A549 (cell line): Measurements from ENCODE around the gene TBX10. TPM values are rescaled to one million over a fixed set of nuclear protein-coding genes. Genes with fewer than 3 reads are reported as not detected.

Experiments used
- ATAC-seq, 2 experiments: fragments of 200-7000 bp in 1 of 2; fragments of >200 bp in 1 of 2; cut with Nextera tagmentation in 1 of 2; cut with Tn5 transposase in 1 of 2; 3 replicates each; pipeline versions ENCODE4 v1.8.0 to v1.9.1; 2018 to 2020; ENCODE audit warnings: mild to moderate bottlenecking in 1 of 2, moderate library complexity in 1 of 2
- CTCF ChIA-PET: fragments of 300-600 bp; sonication (Branson Sonifier 250); formaldehyde crosslinking; extraction: SDS; loops from one replicate; lab custom pipeline; 2021; ENCODE audit warnings: antibody characterized with exemption, inconsistent platforms; lab: Yijun Ruan, JAX
- POLR2A ChIA-PET: fragments of 350-600 bp; formaldehyde crosslinking; extraction: SDS; loops from one replicate; lab custom pipeline; 2021; ENCODE audit warnings: antibody characterized with exemption, inconsistent platforms; lab: Yijun Ruan, JAX
- DNase-seq, 2 experiments: peaks; one replicate each; pipeline versions ENCODE4 v3.0.0 to v3.0.0-alpha.2; 2011 to 2016; ENCODE audit warnings: low read depth in 1 of 2, low spot score in 1 of 2
- FAIRE-seq: peaks from 2 replicates; lab custom pipeline; 2011; peaks lifted over from hg19 to GRCh38; lab: Jason Lieb, UNC
- H3K27ac ChIP-seq, 2 experiments: fragments of >200 bp; sonication (Bioruptor Twin); formaldehyde crosslinking; 3 replicates each; pipeline ENCODE4 v1.5.1; 2016 to 2017
- H3K4me1 ChIP-seq: fragments of >200 bp; sonication (Bioruptor Twin); formaldehyde crosslinking; 3 replicates; pipeline ENCODE4 v1.6.1; 2016
- H3K4me2 ChIP-seq: fragments of >200 bp; sonication (Bioruptor Twin); formaldehyde crosslinking; 3 replicates; pipeline ENCODE4 v1.6.1; 2016
- H3K4me3 ChIP-seq: fragments of >200 bp; sonication (Bioruptor Twin); formaldehyde crosslinking; 3 replicates; pipeline ENCODE4 v1.5.1; 2016
- H3K9me3 ChIP-seq: fragments of >200 bp; sonication (Bioruptor Twin); formaldehyde crosslinking; 3 replicates; pipeline ENCODE4 v1.6.1; 2016
- BHLHE40 ChIP-seq: IDR thresholded peaks from 2 replicates; pipeline ENCODE4 v1.6.1; 2012; ENCODE audit warnings: low read depth, low read length, inconsistent platforms
- CEBPB ChIP-seq, 2 experiments: fragments of >200 bp in 1 of 2; sonication (Bioruptor Twin) in 1 of 2; formaldehyde crosslinking in 1 of 2; IDR thresholded peaks; 2 replicates each; pipeline ENCODE4 v1.6.1; 2012 to 2016
- CHD4 ChIP-seq: fragments of 200-600 bp; sonication (generic); IDR thresholded peaks from 2 replicates; pipeline ENCODE4 v1.6.1; 2016; ENCODE audit warnings: antibody characterized with exemption, mild to moderate bottlenecking, borderline replicate concordance
- FOSB ChIP-seq: fragments of 250-450 bp; sonication (Bioruptor Pico); IDR thresholded peaks from 2 replicates; pipeline ENCODE4 v1.5.0; 2020; ENCODE audit warnings: mild to moderate bottlenecking, moderate library complexity
- HEYL ChIP-seq: fragments of 250-450 bp; sonication (Bioruptor Pico); IDR thresholded peaks from 2 replicates; pipeline ENCODE4 v1.8.0; 2021; ENCODE audit warnings: mild to moderate bottlenecking, moderate library complexity
- JUNB ChIP-seq: fragments of >200 bp; sonication (Bioruptor Twin); formaldehyde crosslinking; IDR thresholded peaks from 2 replicates; pipeline ENCODE4 v1.6.1; 2016
- KDM5A ChIP-seq: fragments of 200-600 bp; sonication (generic); IDR thresholded peaks from 2 replicates; pipeline ENCODE4 v1.6.1; 2016; ENCODE audit warnings: antibody characterized with exemption, mild to moderate bottlenecking
- MAFK ChIP-seq: fragments of 450-650 bp; IDR thresholded peaks from 2 replicates; pipeline ENCODE4 v1.6.1; 2014; ENCODE audit not compliant: partially characterized antibody
- MAZ ChIP-seq: fragments of 150-350 bp; IDR thresholded peaks from 2 replicates; pipeline ENCODE4 v1.6.1; 2014; ENCODE audit warnings: antibody characterized with exemption, low read depth, low read length, borderline replicate concordance
- POLR2AphosphoS2 ChIP-seq: conservative IDR thresholded peaks from 2 replicates; pipeline ENCODE4 v1.6.1; 2012; ENCODE audit warnings: low read length, improper control_type of control experiment, inconsistent platforms
- RARB ChIP-seq: fragments of 250-450 bp; sonication (Bioruptor Pico); IDR thresholded peaks from 2 replicates; pipeline ENCODE4 v1.8.0; 2021; ENCODE audit warnings: mild to moderate bottlenecking, moderate library complexity
- RCOR1 ChIP-seq: fragments of 150-350 bp; IDR thresholded peaks from 2 replicates; pipeline ENCODE4 v1.6.1; 2014; ENCODE audit warnings: antibody characterized with exemption, low read length, low read depth
- SMC3 ChIP-seq: fragments of >200 bp; sonication (Bioruptor Twin); formaldehyde crosslinking; IDR thresholded peaks from 3 replicates; pipeline ENCODE4 v1.6.1; 2018; ENCODE audit warnings: inconsistent platforms
- ZC3H11A ChIP-seq: fragments of 450-650 bp; IDR thresholded peaks from 2 replicates; pipeline ENCODE4 v1.6.1; 2014; ENCODE audit warnings: antibody characterized with exemption, mild to moderate bottlenecking
- WGBS: methylation state at CpG from one replicate; pipeline ENCODE4 v1.1.6; 2017; ENCODE audit errors: missing lambda C conversion rate; 5-methylcytosine and 5-hydroxymethylcytosine counted together
- polyA plus RNA-seq, 4 experiments: library from polyadenylated mRNA; depleted of rRNA in 3 of 4; stranded (reverse); fragments of >200 nt; fragmentation: RNase III in 1 of 4; extraction: RNeasy Plus Mini Kit Qiagen cat#74134 plus additional on column Dnase treatment in 1 of 4; gene quantifications; 2 replicates in 3 of 4; 3 replicates in 1 of 4; pipeline ENCODE4 v1.2.3, GENCODE V29; 2011 to 2017
- TF ChIP-seq, protein P1 (sequence below): fragments of 150-350 bp; IDR thresholded peaks from 2 replicates; pipeline ENCODE4 v1.6.1; 2014; ENCODE audit warnings: low read depth, mild to moderate bottlenecking, low read length
- TF ChIP-seq, protein P2 (sequence below): fragments of >200 bp; sonication (Bioruptor Twin); formaldehyde crosslinking; IDR thresholded peaks from 2 replicates; pipeline ENCODE4 v1.6.1; 2016
- TF ChIP-seq, protein P3 (sequence below): IDR thresholded peaks from 2 replicates; pipeline ENCODE4 v1.6.1; 2012
- TF ChIP-seq, protein P4 (sequence below): IDR thresholded peaks from 2 replicates; pipeline ENCODE4 v1.6.1; 2012; ENCODE audit warnings: low read depth, borderline replicate concordance

Gene TBX10
- polyA plus RNA-seq, 2 of the 4 experiments (the other 2 are of a cell fraction): not detected

DNA sequence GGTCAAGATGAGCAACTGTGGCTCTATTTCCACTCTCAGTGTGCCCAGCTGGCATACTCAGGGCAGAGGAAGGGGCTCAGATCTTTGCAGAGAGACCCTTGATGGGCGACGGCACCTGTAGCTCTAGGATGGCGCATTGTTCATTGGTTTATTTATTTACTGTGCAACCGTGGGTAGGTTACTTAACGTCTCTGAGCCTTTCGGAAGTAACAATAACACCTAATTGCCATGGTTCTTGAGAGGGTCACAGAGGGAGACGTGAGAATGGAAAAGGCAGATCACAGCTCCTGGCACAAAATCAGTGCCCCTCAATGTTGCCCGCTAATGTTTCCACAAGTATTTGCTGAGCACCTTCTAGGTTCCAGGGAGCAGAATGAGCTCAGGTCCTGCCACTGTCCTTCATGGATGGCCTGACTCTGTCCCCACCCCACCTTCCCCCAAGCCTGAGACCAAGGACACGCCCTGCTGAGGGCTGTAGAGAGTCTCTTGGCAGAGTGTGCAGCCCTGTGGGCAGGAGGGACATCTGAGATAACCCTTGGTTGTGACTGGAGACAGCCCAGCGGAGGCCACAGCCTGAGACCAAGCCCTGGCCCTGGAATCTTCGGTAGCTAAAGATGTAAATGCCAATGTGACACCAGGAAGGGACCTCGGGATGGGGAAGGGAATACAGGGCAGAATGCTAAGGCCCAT lies 35.6 kb upstream of the TBX10 start:
- Histone ChIP-seq H3K4me1 (no peaks in the 10 kb centered on the region), H3K4me2 (no peak overlapping the region), H3K4me3 (no peak overlapping the region), H3K27ac (no peak overlapping the region), H3K9me3 (peaks cover 10% of the 10 kb centered on the region)
- ChIA-PET POLR2A (no interaction called here), CTCF (interaction anchor here (0.8 to 5.9 kb wide), 8 partner anchors 10 to 61 kb away, joined by 3 to 41 read pairs (median 4); no protein-coding TSS in a partner anchor)
- no peak for DNase-seq
- no peak for ATAC-seq
- FAIRE-seq: no peak
- WGBS: 58% methylated on average over 12 of the region's 12 CpGs
- no peak for TF ChIP-seq RCOR1
- TF ChIP-seq, protein P1, sequence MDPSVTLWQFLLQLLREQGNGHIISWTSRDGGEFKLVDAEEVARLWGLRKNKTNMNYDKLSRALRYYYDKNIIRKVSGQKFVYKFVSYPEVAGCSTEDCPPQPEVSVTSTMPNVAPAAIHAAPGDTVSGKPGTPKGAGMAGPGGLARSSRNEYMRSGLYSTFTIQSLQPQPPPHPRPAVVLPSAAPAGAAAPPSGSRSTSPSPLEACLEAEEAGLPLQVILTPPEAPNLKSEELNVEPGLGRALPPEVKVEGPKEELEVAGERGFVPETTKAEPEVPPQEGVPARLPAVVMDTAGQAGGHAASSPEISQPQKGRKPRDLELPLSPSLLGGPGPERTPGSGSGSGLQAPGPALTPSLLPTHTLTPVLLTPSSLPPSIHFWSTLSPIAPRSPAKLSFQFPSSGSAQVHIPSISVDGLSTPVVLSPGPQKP: no peak
- TF ChIP-seq MAZ: no peak
- TF ChIP-seq ZC3H11A: no peak
- no peak for TF ChIP-seq BHLHE40
- no peak for TF ChIP-seq SMC3
- no peak for TF ChIP-seq RARB (CRISPR knock-in tag)
- TF ChIP-seq, protein P2, sequence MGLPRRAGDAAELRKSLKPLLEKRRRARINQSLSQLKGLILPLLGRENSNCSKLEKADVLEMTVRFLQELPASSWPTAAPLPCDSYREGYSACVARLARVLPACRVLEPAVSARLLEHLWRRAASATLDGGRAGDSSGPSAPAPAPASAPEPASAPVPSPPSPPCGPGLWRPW: no peak
- TF ChIP-seq, protein P3, sequence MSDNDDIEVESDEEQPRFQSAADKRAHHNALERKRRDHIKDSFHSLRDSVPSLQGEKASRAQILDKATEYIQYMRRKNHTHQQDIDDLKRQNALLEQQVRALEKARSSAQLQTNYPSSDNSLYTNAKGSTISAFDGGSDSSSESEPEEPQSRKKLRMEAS: no peak
- TF ChIP-seq CHD4: no peak

DNA sequence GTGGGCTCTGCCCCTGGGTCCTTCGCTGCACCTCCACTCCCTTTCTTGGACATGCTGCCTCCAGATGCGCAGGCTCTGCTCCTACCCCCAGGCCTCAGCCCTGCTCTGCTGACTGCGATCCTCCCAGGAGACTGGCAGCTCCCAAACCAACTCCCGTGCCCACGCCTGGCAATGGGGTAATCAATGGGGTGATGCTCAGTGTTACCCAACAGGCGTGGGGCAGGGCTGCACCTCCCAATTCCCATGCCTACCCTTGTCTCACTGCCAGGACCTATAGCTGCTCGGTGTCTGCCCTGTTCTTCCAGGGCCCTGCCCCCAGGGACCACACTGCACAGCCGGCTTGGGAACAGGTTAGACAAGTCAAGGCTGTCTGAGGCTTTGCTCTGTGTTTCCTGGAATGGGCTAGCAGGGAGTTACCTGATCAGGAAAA lies 34.9 kb upstream of the TBX10 start, which contains the start of gene ALDH3B2:
ALDH3B2 (minus strand) TSS at position 182 of the 430 bp plus-strand sequence. CDS start 7,688 bp downstream, outside the sequence.
- ChIA-PET POLR2A (no interaction called here), CTCF (interaction anchor here (0.6 to 5.9 kb wide), 10 partner anchors 9 to 66 kb away, joined by 3 to 41 read pairs (median 4); no protein-coding TSS in a partner anchor)
- WGBS: 47% methylated on average over 2 of the region's 8 CpGs
- Histone ChIP-seq H3K4me3 (no peak within 1 kb of the TSS), H3K4me1 (no peaks in the 10 kb centered on the region), H3K4me2 (no peak within 1 kb of the TSS), H3K9me3 (peaks cover 10% of the 10 kb centered on the region)
- ATAC-seq (no peak), DNase-seq (no peak)
- TF ChIP-seq KDM5A (no peak), RARB (CRISPR knock-in tag) (no peak), MAFK (no peak), CHD4 (no peak), FOSB (CRISPR knock-in tag) (no peak), POLR2AphosphoS2 (no peak), HEYL (CRISPR knock-in tag) (no peak), JUNB (no peak), BHLHE40 (no peak)
- TF ChIP-seq, protein P4, sequence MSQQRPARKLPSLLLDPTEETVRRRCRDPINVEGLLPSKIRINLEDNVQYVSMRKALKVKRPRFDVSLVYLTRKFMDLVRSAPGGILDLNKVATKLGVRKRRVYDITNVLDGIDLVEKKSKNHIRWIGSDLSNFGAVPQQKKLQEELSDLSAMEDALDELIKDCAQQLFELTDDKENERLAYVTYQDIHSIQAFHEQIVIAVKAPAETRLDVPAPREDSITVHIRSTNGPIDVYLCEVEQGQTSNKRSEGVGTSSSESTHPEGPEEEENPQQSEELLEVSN: no peak
- TF ChIP-seq, protein P2: no peak
- TF ChIP-seq, all 56 proteins: peak for 0
- FAIRE-seq: no peak
- H3K27ac ChIP-seq: no peak within 1 kb of the TSS

DNA sequence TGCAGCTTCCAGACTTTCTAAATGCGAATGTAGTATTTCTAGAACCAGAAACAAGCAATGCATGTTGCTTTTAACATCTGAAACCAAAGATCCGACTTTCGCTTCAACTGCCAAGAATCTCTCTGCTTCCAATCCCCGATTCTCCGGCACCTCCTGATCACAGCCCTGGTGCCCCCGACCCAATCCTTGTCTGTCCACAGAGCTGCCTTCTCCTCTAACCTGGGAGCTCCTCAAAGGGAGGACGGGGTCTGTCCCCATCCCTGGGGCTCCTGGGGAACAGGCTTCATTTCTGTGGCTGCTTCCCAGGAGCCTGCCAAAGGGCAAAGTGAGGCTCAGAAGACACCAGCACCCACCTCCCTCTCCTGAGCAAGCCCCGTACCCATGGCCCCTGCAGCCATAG lies 34.3 kb upstream of the TBX10 start:
- ATAC-seq (peak in 1 of 2 experiments; percentile 30; a peak in 1 of 6 replicates), FAIRE-seq (no peak), DNase-seq (no peak)
- Histone ChIP-seq H3K9me3 (peaks cover 10% of the 10 kb centered on the region), H3K4me3 (no peak overlapping the region), H3K4me1 (no peaks in the 10 kb centered on the region), H3K27ac (no peak overlapping the region), H3K4me2 (no peak overlapping the region)
- POLR2A ChIA-PET: no interaction called here
- CTCF ChIA-PET: interaction anchor here (0.6 to 5.9 kb wide), 9 partner anchors 10 to 66 kb away, joined by 3 to 41 read pairs (median 3); partner anchors contain the start of gene NUDT8
- 39% methylated on average over 8 of the region's 8 CpGs for WGBS
- TF ChIP-seq CEBPB (IDR thresholded peaks at IDR 0.05): no peak
- TF ChIP-seq, all 56 proteins: peak for 0
